ENCODE measurements around the gene DOP1A. TPM values are rescaled to one million over a fixed set of nuclear protein-coding genes. Genes with fewer than 3 reads are reported as not detected.

The DOP1A gene
- total RNA-seq, 3 donors from 2014 or later: 28.0 to 35.8 (median 30.4) TPM

DNA sequence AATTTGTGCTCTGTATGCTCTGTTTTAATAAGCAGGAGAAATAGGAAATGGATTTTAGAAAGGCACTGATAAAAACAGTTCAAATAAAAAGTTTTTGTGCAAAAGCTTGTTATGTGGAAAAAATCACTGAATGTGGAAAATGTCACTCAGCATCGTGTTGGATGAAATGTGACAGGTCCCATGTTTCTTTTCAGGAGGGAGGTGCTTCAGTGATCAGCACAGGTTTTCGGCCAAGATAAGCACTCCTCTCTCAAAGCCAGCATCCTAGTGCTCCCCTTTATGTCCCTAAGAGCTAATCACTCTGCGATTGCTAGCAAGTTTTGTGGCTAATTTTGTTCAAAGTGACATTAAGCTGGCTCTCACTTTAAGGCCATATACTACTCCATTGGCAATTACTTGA lies 13.8 kb upstream of the DOP1A start:
- ATAC-seq: no peak
- TF ChIP-seq CTCF (IDR thresholded peaks at IDR 0.05): no peak
- Histone ChIP-seq H3K9me3 (no peaks in the 10 kb centered on the region), H3K4me3 (no peak overlapping the region), H3K4me1 (ENCODE audit: low read depth) (no peaks in the 10 kb centered on the region), H3K36me3 (ENCODE audit: low read depth) (no peaks in the 10 kb centered on the region)
- intact Hi-C loops (cut with DNase I, micrococcal nuclease): loop anchor here in 1 of 2 donors (10.0 kb wide), 1 partner anchor 779 kb away; no protein-coding TSS in a partner anchor
- no peak for DNase-seq

- H3K4me3 ChIP-seq: no peak overlapping the region
- H3K9me3 ChIP-seq: no peaks in the 10 kb centered on the region
- ATAC-seq (peak; percentile 70), DNase-seq (peak in 2 of 3 donors; percentile 41 to 54)
- intact Hi-C loops (cut with DNase I, micrococcal nuclease): loop anchor here in 1 of 2 donors (10.0 kb wide), 1 partner anchor 781 kb away; no protein-coding TSS in a partner anchor
- no peaks in the 10 kb centered on the region for H3K4me1 ChIP-seq (ENCODE audit: low read depth)
- no peaks in the 10 kb centered on the region for H3K36me3 ChIP-seq (ENCODE audit: low read depth)
- TF ChIP-seq CTCF (IDR thresholded peaks at IDR 0.05): peak; percentile 67
These were observed 12.0 kb upstream of the DOP1A start for GRCh38 chr6:83055366-83055964.

DNA sequence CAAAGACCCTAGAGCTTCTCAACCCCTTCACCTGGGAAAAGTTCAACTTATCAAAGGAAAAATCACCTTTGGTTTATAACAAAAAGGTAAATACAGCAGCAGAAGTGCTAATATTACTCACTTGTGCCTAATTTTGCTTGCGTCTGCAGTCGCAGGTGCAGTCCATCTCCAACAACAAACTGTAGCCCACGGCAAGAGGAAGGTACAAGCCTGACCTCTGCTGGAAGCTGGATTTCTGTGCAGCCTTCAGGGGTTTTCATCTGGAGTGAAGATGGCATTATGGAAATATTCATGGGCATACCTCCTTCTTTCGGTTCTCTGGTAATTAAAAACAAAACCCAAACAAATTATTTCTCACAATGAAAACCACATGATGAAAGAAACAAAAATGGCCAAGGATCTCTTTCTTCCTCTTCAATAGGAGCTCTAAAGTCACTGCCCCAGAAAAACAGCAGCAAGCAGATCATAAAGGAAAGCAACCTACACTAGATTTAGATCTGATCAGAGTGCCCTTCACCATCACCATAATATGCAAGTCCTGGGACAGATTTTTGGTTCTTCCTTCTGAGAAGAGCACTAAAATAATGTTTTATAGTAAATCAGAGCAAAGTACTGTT lies 9.7 kb upstream of the DOP1A start:
- Histone ChIP-seq H3K4me3 (no peak overlapping the region), H3K9me3 (no peaks in the 10 kb centered on the region), H3K4me1 (ENCODE audit: low read depth) (no peaks in the 10 kb centered on the region), H3K36me3 (ENCODE audit: low read depth) (no peaks in the 10 kb centered on the region)
- ATAC-seq (peak; percentile 77), DNase-seq (peak in 2 of 3 donors; percentile 40 to 53)
- peak; percentile 47 for TF ChIP-seq CTCF (IDR thresholded peaks at IDR 0.05)
- intact Hi-C loops (cut with DNase I, micrococcal nuclease): loop anchor here (2.0 to 10.0 kb wide), 2 partner anchors 783 to 787 kb away; no protein-coding TSS in a partner anchor

DNA sequence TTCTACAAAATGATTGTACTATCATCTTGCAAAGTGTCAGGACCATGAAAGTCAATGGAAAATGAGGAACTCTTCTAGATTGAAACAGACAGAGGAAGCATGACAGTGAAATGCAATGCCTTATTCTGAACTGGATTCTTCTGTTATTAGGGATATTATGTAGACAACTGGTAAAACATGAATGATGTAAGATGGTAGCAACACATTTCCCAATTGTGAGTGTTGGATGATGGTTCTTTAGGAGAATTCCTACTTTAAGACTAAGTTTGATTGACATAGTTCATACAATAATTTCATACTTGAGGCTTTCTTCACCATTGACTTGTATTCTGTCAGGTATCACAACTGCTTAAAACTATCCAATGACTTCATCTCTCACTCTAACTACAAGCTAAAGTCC lies 6.3 kb upstream of the DOP1A start:
- no peaks in the 10 kb centered on the region for H3K9me3 ChIP-seq
- DNase-seq (no peak), ATAC-seq (no peak)
- no peaks in the 10 kb centered on the region for H3K4me1 ChIP-seq (ENCODE audit: low read depth)
- intact Hi-C loops (cut with DNase I, micrococcal nuclease): loop anchor here in 1 of 2 donors (10.0 kb wide), 1 partner anchor 816 kb away; the partner anchor contains the start of gene IBTK
- TF ChIP-seq CTCF (IDR thresholded peaks at IDR 0.05): no peak
- no peak overlapping the region for H3K4me3 ChIP-seq
- H3K36me3 ChIP-seq (ENCODE audit: low read depth): no peaks in the 10 kb centered on the region

DNA sequence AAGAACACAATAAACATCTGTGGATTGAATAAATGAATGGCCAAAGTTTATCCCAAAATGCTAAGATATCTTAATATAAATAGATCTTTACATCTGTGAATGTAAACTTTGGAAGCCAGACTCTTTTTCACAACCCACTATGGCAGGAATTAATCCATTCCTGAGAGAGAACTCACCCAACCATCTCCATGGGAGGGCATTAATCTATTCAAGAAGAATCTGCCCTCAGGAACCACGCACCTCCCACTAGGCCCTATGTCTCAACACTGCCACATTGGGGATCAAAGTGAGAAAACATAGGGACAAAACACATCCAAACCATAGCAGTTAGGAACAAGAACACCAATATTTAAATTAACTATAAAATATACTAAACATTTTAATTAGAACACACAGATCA lies 5.2 kb upstream of the DOP1A start:
- Histone ChIP-seq H3K9me3 (no peaks in the 10 kb centered on the region), H3K36me3 (ENCODE audit: low read depth) (no peaks in the 10 kb centered on the region), H3K4me1 (ENCODE audit: low read depth) (peaks cover 3% of the 10 kb centered on the region), H3K4me3 (no peak overlapping the region)
- intact Hi-C loops (cut with DNase I, micrococcal nuclease): loop anchor here in 1 of 2 donors (10.0 kb wide), 1 partner anchor 817 kb away; the partner anchor contains the start of gene IBTK
- no peak for DNase-seq
- no peak for ATAC-seq
- TF ChIP-seq CTCF (IDR thresholded peaks at IDR 0.05): no peak
